ENCODE data around the gene DDX24. TPM values are rescaled to one million over a fixed set of nuclear protein-coding genes. Genes with fewer than 3 reads are reported as not detected.
"Not testable (repeated sequence)": the region's sequence is repeated elsewhere in the genome, so short reads cannot be mapped to it uniquely, and the experiment has no call there.

The DDX24 gene
- total and polyA plus RNA-seq, 2 donors, result 55.1 to 144 TPM

- Histone ChIP-seq H3K36me3 (ENCODE audit: insufficient read depth) (no peaks in the 10 kb centered on the region), H3K4me1 (ENCODE audit: insufficient read depth) (peaks cover 4% of the 10 kb centered on the region), H3K27ac (ENCODE audit: low read depth) (no peak overlapping the region), H3K4me3 (ENCODE audit: low read depth, low read length) (peak overlapping the region; percentile 99)
- WGBS, result under 1% methylated on average over 19 of the region's 19 CpGs
- DNase-seq (ENCODE audit: extremely low spot score), result no peak
Observed at GRCh38 chr14:94081386-94081820, 401 bp upstream of the DDX24 start.

DNA sequence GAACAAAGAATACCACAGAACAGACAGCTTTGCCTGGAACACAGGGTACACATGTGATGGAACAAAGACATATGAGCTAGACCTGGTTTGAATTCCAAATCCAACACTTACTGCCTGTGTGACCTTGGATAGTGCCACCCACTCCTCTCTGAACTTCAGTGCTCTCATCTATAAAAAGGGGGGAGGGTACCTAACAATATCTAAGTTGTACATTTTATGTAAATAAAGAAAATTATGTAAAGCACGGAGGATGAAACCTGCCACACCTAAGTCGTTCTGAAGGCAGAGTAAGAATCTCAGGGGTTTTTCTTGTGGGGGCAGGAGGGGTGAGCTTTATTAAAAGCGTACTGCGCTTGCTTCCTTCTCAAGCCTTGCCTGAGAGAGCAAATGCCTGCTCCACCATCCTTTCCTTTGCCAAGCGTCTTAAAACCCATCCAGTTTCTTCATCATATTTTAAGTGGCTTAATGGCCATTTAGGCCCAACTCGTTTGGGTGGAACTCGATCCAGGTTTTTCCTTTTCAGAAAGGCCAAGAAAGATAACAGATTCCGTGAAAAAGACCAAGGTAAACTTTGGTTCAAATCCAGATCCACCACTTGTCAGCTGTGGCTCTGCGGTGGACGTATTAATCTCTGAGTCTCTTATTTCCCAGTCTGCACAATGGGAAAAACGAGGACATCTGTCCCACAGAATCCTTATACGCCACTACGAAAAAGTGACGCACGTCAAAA, 946 bp downstream of the DDX24 start:
- WGBS, result 1% methylated on average over 15 of the region's 15 CpGs
- H3K4me1 ChIP-seq (ENCODE audit: insufficient read depth), result peaks cover 4% of the 10 kb centered on the region
- no peaks in the 10 kb centered on the region for H3K36me3 ChIP-seq (ENCODE audit: insufficient read depth)
- DNase-seq (ENCODE audit: extremely low spot score), result peak; percentile 32
- H3K27ac ChIP-seq (ENCODE audit: low read depth), result no peak overlapping the region
- peak overlapping the region; percentile 99 for H3K4me3 ChIP-seq (ENCODE audit: low read depth, low read length)

DNA sequence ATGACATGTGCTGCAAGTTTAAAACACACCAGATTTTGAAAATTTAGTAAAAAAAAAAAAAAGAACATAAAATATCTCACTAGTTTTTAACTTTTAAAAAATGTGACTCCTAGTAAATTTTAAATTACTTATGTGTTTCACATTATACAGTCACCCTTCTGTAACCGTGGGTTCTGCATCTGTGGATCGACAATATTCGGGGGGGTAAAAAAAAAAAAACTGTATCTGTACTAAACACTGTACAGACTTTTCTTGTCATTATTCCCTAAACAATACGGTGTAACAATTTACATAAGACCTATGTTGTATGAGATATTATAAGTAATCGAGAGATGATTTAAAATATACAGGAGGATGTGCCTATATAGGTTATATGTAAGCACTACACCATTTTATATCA, 3.2 kb downstream of the DDX24 start:
- H3K4me1 ChIP-seq (ENCODE audit: insufficient read depth), result peaks cover 4% of the 10 kb centered on the region
- H3K27ac ChIP-seq (ENCODE audit: low read depth), result no peak overlapping the region
- no peak overlapping the region for H3K4me3 ChIP-seq (ENCODE audit: low read depth, low read length)
- WGBS, result 76% methylated on average over 5 of the region's 5 CpGs
- no peak for DNase-seq (ENCODE audit: extremely low spot score)
- H3K36me3 ChIP-seq (ENCODE audit: insufficient read depth), result no peaks in the 10 kb centered on the region

GRCh38 chr14:94077111-94077821, 3.7 kb downstream of the DDX24 start:
- no peaks in the 10 kb centered on the region for H3K36me3 ChIP-seq (ENCODE audit: insufficient read depth)
- no peak for DNase-seq (ENCODE audit: extremely low spot score)
- no peak overlapping the region for H3K27ac ChIP-seq (ENCODE audit: low read depth)
- peaks cover 4% of the 10 kb centered on the region for H3K4me1 ChIP-seq (ENCODE audit: insufficient read depth)
- H3K4me3 ChIP-seq (ENCODE audit: low read depth, low read length), result peak overlapping the region; percentile 17
- WGBS, result 79% methylated on average over 7 of the region's 7 CpGs

- 98% methylated on average over 2 of the region's 2 CpGs for WGBS
- Histone ChIP-seq H3K4me3 (ENCODE audit: low read depth, low read length) (no peak overlapping the region), H3K27ac (ENCODE audit: low read depth) (no peak overlapping the region), H3K36me3 (ENCODE audit: insufficient read depth) (no peaks in the 10 kb centered on the region), H3K4me1 (ENCODE audit: insufficient read depth) (peaks cover 4% of the 10 kb centered on the region)
- no peak for DNase-seq (ENCODE audit: extremely low spot score)
Observed at GRCh38 chr14:94075008-94075407, 6.0 kb downstream of the DDX24 start.

GRCh38 chr14:94074534-94074933, 6.5 kb downstream of the DDX24 start:
- peaks cover 4% of the 10 kb centered on the region for H3K4me1 ChIP-seq (ENCODE audit: insufficient read depth)
- H3K4me3 ChIP-seq (ENCODE audit: low read depth, low read length), result no peak overlapping the region
- 99% methylated on average over 3 of the region's 3 CpGs for WGBS
- H3K36me3 ChIP-seq (ENCODE audit: insufficient read depth), result no peaks in the 10 kb centered on the region
- H3K27ac ChIP-seq (ENCODE audit: low read depth), result no peak overlapping the region
- DNase-seq (ENCODE audit: extremely low spot score), result no peak

DNA sequence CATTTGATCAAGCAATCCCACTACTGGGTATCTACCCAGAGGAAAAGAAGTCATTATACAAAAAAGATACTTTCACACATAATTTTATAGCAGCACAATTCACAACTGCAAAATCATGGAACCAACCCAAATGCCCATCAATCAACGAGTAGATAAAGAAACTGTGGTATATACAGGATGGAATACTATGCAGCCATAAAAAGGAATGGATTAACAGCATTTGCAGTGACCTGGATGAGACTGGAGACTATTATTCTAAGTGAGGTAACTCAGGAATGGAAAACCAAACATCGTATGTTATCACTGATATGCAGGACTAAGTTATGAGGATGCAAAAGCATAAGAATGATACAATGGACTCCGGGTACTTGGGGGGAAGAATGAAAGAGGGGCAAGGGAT, 8.9 kb downstream of the DDX24 start:
- H3K4me1 ChIP-seq (ENCODE audit: insufficient read depth); DNase-seq (ENCODE audit: extremely low spot score); H3K36me3 ChIP-seq (ENCODE audit: insufficient read depth); H3K27ac ChIP-seq (ENCODE audit: low read depth); H3K4me3 ChIP-seq (ENCODE audit: low read depth, low read length): not testable (repeated sequence)
- 97% methylated on average over 3 of the region's 3 CpGs for WGBS

- Histone ChIP-seq H3K27ac (ENCODE audit: low read depth) (no peak overlapping the region), H3K4me1 (ENCODE audit: insufficient read depth) (no peaks in the 10 kb centered on the region), H3K4me3 (ENCODE audit: low read depth, low read length) (no peak overlapping the region), H3K36me3 (ENCODE audit: insufficient read depth) (peaks cover 1% of the 10 kb centered on the region)
- no peak for DNase-seq (ENCODE audit: extremely low spot score)
- WGBS, result 67% methylated on average over 8 of the region's 8 CpGs
Observed at GRCh38 chr14:94066089-94066676, 14.8 kb downstream of the DDX24 start.

- H3K4me3 ChIP-seq (ENCODE audit: low read depth, low read length), result no peak overlapping the region
- peaks cover 13% of the 10 kb centered on the region for H3K36me3 ChIP-seq (ENCODE audit: insufficient read depth)
- WGBS, result 77% methylated on average over 9 of the region's 9 CpGs
- no peak overlapping the region for H3K27ac ChIP-seq (ENCODE audit: low read depth)
- DNase-seq (ENCODE audit: extremely low spot score), result no peak
- H3K4me1 ChIP-seq (ENCODE audit: insufficient read depth), result no peaks in the 10 kb centered on the region
Observed at GRCh38 chr14:94062344-94062940, 18.6 kb downstream of the DDX24 start.

GRCh38 chr14:94059998-94060397, 21.0 kb downstream of the DDX24 start:
- 76% methylated on average over 5 of the region's 5 CpGs for whole genome bisulfite sequencing
- DNase-seq (ENCODE audit: extremely low spot score), result no peak
- peaks cover 19% of the 10 kb centered on the region for H3K36me3 ChIP-seq (ENCODE audit: insufficient read depth)
- no peak overlapping the region for H3K27ac ChIP-seq (ENCODE audit: low read depth)
- no peaks in the 10 kb centered on the region for H3K4me1 ChIP-seq (ENCODE audit: insufficient read depth)
- no peak overlapping the region for H3K4me3 ChIP-seq (ENCODE audit: low read depth, low read length)

DNA sequence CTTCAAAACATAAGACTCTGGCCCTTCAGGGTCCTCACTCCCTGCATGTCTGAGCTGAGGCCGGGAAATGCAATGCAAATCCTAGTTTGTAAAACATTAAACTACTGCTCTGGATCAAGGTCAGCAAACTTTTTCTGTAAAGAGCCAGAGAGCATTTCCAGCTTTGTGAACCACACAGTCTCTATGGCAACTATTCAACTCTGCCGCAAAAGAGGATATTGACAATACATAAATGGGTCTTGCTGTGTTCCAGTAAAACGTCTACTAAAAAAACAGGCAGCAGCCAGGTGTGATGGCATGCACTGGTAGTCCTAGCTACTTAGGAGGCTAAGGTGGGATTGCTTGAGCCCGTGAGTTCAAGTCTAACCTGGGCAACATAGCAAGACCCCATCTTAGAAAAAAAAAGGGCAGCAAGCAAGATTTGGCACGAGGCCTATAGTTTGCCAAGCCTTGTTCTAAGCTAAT, 22.3 kb downstream of the DDX24 start:
- Histone ChIP-seq H3K27ac (ENCODE audit: low read depth) (no peak overlapping the region), H3K4me1 (ENCODE audit: insufficient read depth) (no peaks in the 10 kb centered on the region), H3K36me3 (ENCODE audit: insufficient read depth) (peaks cover 19% of the 10 kb centered on the region), H3K4me3 (ENCODE audit: low read depth, low read length) (no peak overlapping the region)
- no peak for DNase-seq (ENCODE audit: extremely low spot score)
- WGBS, result 89% methylated on average over 5 of the region's 5 CpGs

GRCh38 chr14:94058128-94058673, 22.8 kb downstream of the DDX24 start:
- H3K4me3 ChIP-seq (ENCODE audit: low read depth, low read length), result no peak overlapping the region
- WGBS, result 86% methylated on average over 1 of the region's 1 CpG
- no peaks in the 10 kb centered on the region for H3K4me1 ChIP-seq (ENCODE audit: insufficient read depth)
- peaks cover 19% of the 10 kb centered on the region for H3K36me3 ChIP-seq (ENCODE audit: insufficient read depth)
- no peak overlapping the region for H3K27ac ChIP-seq (ENCODE audit: low read depth)
- DNase-seq (ENCODE audit: extremely low spot score), result no peak

DNA sequence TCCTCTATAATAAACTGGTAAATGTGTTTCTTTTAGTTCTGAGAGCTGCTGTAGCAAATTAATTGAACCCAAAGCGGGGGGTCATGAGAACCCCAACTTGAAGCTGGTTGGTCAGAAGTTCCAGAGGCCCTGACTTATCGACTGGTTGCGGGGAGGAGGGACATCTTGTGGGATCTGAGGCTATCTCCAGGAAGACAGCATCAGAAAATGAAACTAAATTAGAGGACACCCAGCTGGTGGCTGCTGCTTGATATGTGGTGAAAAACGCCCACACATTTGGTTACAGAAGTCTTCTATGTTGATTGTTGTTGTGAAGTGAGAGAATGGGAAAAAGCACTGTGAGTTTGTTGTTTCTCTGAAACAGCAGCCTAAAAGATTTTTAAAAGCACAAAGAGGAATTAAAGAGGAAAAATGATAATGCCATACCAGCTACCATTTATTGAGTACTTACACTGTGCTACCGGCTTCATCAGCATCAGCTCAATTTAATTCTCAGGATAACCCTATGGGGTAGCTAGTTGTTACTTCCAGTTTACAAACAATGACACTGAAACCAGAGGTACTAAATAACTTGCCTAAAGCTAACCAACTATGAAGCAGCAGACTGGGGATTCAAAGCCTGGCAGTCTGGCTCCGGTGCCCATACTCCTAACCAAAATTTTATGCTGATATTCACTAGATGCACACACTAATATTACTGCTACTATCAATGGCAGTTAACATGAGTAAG, 24.3 kb downstream of the DDX24 start:
- H3K27ac ChIP-seq (ENCODE audit: low read depth), result no peak overlapping the region
- WGBS, result 84% methylated on average over 6 of the region's 6 CpGs
- no peak overlapping the region for H3K4me3 ChIP-seq (ENCODE audit: low read depth, low read length)
- no peak for DNase-seq (ENCODE audit: extremely low spot score)
- H3K36me3 ChIP-seq (ENCODE audit: insufficient read depth), result peaks cover 19% of the 10 kb centered on the region
- H3K4me1 ChIP-seq (ENCODE audit: insufficient read depth), result no peaks in the 10 kb centered on the region

All from urinary bladder (tissue), 4 donors.